GM12892 (cell line): ENCODE measurements around the gene ADIPOQ.

Experiments
- POLR2A ChIP-seq: IDR thresholded peaks from 2 replicates; pipeline ENCODE4 v1.6.1; 2011; ENCODE audit warnings: low read depth, low read length, control low read depth
- POLR2AphosphoS5 ChIP-seq: IDR thresholded peaks from 2 replicates; pipeline ENCODE4 v1.6.1; 2011; ENCODE audit warnings: low read depth, low read length, control low read depth
- TAF1 ChIP-seq: IDR thresholded peaks from 2 replicates; pipeline ENCODE4 v1.6.1; 2011; ENCODE audit warnings: low read depth, mild to moderate bottlenecking, control low read depth, low read length, borderline replicate concordance

DNA sequence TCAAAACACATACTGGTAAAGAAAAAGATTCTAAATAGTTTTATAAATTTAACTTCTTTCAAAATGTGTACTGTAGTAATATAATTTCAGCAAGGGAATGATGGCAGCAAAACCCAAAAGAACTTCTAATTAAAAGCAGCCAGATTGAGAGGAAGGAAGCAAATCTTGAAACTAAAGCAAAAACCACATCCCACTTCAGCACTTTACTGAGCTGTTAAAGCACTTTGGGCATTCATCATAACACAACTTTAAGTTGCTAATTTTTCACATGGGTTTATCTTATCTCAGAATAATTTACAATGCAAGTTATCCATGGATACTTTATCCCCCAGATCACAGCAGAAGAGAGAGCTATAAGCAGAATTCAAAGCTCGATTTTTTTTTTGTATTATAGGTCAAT is 42.2 kb upstream of the ADIPOQ start:
- TF ChIP-seq POLR2A (no peak), TAF1 (no peak), POLR2AphosphoS5 (no peak)
